ENCODE measurements around the gene PAIP2B.

DNA sequence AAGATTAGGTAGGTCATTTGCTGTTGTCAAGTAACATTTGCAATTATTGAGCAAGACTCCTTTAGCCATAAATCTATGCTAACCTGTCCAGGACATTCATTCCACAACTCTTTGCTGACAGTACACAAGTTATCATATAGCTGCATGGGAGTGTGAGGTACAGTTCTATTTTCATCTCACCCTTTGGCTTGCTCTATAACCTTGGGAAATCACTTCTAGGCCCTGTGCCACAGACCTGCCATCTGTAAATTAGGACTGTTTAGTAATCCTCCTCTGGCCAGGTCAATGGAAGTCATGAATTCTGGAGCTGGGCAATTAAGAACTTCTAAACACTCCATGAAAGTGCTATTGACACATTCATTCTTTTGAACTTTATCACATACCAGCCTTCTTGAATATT is 34.6 kb upstream of the PAIP2B start:
- TF ChIP-seq, protein P1, sequence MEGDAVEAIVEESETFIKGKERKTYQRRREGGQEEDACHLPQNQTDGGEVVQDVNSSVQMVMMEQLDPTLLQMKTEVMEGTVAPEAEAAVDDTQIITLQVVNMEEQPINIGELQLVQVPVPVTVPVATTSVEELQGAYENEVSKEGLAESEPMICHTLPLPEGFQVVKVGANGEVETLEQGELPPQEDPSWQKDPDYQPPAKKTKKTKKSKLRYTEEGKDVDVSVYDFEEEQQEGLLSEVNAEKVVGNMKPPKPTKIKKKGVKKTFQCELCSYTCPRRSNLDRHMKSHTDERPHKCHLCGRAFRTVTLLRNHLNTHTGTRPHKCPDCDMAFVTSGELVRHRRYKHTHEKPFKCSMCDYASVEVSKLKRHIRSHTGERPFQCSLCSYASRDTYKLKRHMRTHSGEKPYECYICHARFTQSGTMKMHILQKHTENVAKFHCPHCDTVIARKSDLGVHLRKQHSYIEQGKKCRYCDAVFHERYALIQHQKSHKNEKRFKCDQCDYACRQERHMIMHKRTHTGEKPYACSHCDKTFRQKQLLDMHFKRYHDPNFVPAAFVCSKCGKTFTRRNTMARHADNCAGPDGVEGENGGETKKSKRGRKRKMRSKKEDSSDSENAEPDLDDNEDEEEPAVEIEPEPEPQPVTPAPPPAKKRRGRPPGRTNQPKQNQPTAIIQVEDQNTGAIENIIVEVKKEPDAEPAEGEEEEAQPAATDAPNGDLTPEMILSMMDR (CRISPR knock-in tag; IDR thresholded peaks at IDR 0.05) = no peak
- TF ChIP-seq KDM1A (CRISPR knock-in tag; IDR thresholded peaks at IDR 0.05) (no peak), POLR2AphosphoS5 (IDR thresholded peaks at IDR 0.05; ENCODE audit: low read depth, low read length) (no peak), SRSF4 (IDR thresholded peaks at IDR 0.05; ENCODE audit: low read depth, low read length, poor library complexity, severe bottlenecking) (no peak), NR3C1 (CRISPR knock-in tag; IDR thresholded peaks at IDR 0.05) (no peak), ZFP36L2 (CRISPR knock-in tag; IDR thresholded peaks at IDR 0.05) (no peak), ZBTB49 (CRISPR knock-in tag; IDR thresholded peaks at IDR 0.05; ENCODE audit: borderline replicate concordance) (no peak), NR1H2 (CRISPR knock-in tag; IDR thresholded peaks at IDR 0.05; ENCODE audit: borderline replicate concordance, low read depth) (no peak), CBX5 (CRISPR knock-in tag; IDR thresholded peaks at IDR 0.05; ENCODE audit: borderline replicate concordance) (no peak), EP300 (IDR thresholded peaks at IDR 0.05; ENCODE audit: low read depth in 2 of 2, low read length in 2 of 2) (no peak), EP300 (CRISPR knock-in tag; IDR thresholded peaks at IDR 0.05; ENCODE audit: borderline replicate concordance) (no peak), SMC3 (IDR thresholded peaks at IDR 0.05; ENCODE audit: low read length) (no peak)
- TF ChIP-seq, protein P2, sequence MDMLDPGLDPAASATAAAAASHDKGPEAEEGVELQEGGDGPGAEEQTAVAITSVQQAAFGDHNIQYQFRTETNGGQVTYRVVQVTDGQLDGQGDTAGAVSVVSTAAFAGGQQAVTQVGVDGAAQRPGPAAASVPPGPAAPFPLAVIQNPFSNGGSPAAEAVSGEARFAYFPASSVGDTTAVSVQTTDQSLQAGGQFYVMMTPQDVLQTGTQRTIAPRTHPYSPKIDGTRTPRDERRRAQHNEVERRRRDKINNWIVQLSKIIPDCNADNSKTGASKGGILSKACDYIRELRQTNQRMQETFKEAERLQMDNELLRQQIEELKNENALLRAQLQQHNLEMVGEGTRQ (IDR thresholded peaks at IDR 0.05; ENCODE audit: low read depth, low read length) = no peak
- TF ChIP-seq, protein P2 (CRISPR knock-in tag; IDR thresholded peaks at IDR 0.05; ENCODE audit: borderline replicate concordance) = no peak
- TF ChIP-seq, protein P3, sequence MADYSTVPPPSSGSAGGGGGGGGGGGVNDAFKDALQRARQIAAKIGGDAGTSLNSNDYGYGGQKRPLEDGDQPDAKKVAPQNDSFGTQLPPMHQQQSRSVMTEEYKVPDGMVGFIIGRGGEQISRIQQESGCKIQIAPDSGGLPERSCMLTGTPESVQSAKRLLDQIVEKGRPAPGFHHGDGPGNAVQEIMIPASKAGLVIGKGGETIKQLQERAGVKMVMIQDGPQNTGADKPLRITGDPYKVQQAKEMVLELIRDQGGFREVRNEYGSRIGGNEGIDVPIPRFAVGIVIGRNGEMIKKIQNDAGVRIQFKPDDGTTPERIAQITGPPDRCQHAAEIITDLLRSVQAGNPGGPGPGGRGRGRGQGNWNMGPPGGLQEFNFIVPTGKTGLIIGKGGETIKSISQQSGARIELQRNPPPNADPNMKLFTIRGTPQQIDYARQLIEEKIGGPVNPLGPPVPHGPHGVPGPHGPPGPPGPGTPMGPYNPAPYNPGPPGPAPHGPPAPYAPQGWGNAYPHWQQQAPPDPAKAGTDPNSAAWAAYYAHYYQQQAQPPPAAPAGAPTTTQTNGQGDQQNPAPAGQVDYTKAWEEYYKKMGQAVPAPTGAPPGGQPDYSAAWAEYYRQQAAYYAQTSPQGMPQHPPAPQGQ (CRISPR knock-in tag; IDR thresholded peaks at IDR 0.05; ENCODE audit: borderline replicate concordance) = no peak
